HG02852 (cell line): ENCODE data around the gene VTI1B.
"Not testable (repeated sequence)": the region's sequence is repeated elsewhere in the genome, so short reads cannot be mapped to it uniquely, and the experiment has no call there.

Experiments used
- ATAC-seq: cut with Tn5 transposase; IDR thresholded peaks from one replicate; pipeline ENCODE4 v1.9.1; 2021; ENCODE audit warnings: mild to moderate bottlenecking, moderate library complexity; ENCODE audit not compliant: unreplicated experiment

The VTI1B gene

GRCh38 chr14:67633451-67634147 is 40.8 kb downstream of the VTI1B start:
- ATAC-seq: no peak

- ATAC-seq: no peak
Measured at GRCh38 chr14:67630938-67631337, 43.5 kb downstream of the VTI1B start.

- ATAC-seq: no peak
Measured at GRCh38 chr14:67630186-67630585, 44.2 kb downstream of the VTI1B start.

DNA sequence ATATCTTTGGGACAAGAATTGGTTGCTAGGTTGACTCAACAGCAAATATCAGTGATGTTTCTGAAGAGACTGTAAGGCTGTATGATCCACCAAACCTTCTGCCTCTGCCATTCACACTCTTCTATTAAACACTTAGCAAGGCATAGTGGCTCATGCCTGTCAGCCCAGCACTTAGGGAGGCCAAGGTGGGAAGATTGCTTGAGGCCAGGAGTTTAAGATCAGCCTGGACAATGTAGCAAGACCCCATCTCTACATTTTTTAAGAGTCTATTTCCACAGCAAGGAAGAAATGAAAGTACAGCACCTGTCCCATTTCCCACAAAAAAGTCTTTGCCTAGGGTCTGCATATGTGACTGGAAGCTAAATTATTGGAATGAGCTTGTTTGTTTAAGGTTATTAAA is 46.9 kb downstream of the VTI1B start:
- ATAC-seq: no peak

- ATAC-seq: not testable (repeated sequence)
Measured at GRCh38 chr14:67626131-67626530, 48.3 kb downstream of the VTI1B start.

- ATAC-seq: no peak
Measured at GRCh38 chr14:67623114-67623513, 51.3 kb downstream of the VTI1B start.

DNA sequence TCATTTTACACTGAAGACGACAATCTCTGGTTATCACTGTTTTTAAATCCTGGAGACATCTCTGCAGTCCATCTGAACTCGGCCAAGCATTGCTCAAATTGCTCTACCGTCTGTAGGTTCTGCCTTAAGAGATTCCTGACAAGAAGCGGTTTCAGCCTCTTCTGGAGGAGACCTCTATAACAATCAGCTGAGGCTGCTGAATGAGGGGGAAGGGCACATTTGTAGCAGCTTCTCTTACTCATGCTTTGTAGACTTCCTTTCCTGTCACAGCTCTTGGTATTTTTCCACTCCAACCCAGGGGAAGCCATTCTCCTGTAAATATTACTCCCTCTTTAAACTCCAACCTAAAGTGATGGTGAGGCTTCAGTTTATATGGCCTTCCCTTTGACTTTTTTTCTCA is 51.8 kb downstream of the VTI1B start:
- ATAC-seq: no peak

GRCh38 chr14:67620217-67620785 is 54.1 kb downstream of the VTI1B start:
- ATAC-seq: no peak

- peak; percentile 92 for ATAC-seq
Measured at GRCh38 chr14:67619446-67620216, 54.8 kb downstream of the VTI1B start, which contains the start of gene ARG2. Gene ARG2 (plus strand): TSS chr14:67619920. CDS start chr14:67619978, 58 bp downstream.

- no peak for ATAC-seq
Measured at GRCh38 chr14:67618617-67619063, 55.8 kb downstream of the VTI1B start.

GRCh38 chr14:67610491-67610890 is 63.9 kb downstream of the VTI1B start:
- no peak for ATAC-seq

DNA sequence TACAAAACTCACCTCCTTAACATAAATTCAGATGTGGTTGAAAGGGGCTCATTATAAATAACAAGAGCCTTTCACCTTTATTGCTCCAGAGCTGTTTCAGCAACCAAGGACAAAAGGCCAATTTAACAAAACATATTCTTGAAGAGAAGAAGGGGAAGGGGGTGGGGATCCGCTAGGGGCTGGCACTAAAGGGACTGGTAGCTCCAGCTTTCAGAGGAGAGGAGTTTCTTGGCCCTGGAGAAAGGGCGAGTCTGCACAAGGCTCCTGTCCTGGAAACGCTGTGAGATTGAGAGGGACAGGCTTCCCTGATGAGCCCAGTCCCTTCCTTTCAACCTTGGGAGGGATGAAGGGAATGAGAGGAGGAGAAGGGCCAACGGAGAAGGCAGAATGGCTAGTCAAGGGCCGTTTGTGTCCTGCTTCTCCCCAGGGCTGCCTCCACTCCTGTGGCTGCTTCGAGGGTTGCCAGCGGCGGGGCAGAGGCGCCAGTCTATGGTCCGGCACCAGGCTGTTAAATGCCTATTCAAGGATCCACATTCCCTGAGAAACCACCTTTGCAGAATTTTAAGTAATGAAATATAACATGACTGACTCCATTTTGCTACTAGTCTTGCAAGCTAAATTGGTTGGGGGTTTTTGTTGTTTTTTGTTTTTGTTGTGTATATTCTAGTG is 64.7 kb downstream of the VTI1B start:
- no peak for ATAC-seq

DNA sequence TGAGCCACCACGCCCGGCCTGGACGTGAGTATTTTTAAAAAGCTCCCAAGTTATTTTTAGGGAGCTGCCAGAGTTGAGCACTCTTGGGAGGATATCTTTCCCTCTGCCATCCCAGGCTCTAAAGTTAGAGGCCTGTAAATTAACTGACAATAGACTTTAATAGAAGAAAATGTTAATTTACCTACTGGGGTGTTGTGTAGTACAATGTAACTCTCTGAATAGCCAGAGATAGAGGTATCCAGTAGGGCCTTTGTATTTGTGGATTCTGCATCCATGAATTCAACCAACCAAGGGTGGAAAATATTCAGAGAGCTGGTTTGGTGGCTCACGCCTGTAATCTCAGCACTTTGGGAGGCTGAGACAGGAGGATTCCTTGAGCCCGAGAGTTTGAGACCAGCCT is 66.8 kb downstream of the VTI1B start:
- ATAC-seq: no peak

GRCh38 chr14:67602995-67603545 is 71.4 kb downstream of the VTI1B start:
- ATAC-seq: peak; percentile 71

DNA sequence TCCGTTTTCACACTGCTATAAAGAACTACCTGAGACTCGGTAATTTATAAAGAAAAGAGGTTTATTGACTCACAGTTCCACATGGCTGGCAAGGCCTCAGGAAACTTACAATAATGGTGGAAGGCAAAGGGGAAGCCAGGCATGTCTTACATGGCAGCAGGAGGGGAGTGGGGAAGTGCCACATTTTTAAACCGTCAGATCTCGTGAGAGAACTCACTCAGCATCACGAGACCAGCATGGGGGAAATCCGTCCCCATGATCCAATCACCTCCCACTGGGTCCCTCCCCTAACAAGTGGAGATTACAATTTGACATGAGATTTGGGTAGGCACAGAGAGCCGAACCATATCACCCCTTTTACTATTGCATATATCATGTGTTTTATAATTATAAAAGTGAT is 72.4 kb downstream of the VTI1B start:
- no peak for ATAC-seq

DNA sequence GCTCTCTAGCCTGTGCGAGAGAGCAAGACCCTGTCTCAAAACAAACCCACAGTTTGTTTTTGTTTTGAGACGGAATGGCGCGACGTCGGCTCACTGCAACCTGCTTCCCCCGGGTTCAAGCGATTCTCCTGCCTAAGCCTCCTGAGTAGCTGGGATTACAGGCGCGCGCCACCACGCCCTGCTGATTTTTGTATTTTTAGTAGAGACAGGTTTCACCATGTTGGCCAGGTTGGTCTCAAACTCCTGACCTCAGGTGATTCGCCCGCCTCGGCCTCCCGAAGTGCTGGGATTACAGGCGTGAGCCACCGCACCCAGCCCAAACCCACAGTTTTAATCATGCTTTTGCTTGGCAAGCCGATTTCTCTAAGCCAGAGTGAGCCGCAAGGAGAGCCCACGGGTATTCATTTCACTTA is 73.9 kb downstream of the VTI1B start:
- not testable (repeated sequence) for ATAC-seq

GRCh38 chr14:67599698-67600561 is 74.5 kb downstream of the VTI1B start, which contains the start of gene PIGH:
Gene PIGH (minus strand): TSS chr14:67600268. CDS start chr14:67600203, 65 bp downstream.
- ATAC-seq: peak; percentile 89
